H1 (cell line): ENCODE results near the gene CROCC.

Source experiments
- ASH2L ChIP-seq: fragments of 200-600, 300-600 bp; sonication (generic); IDR thresholded peaks from one replicate; pipeline ENCODE4 v1.7.1; 2017; ENCODE audit warnings: low read length
- CHD1 ChIP-seq: IDR thresholded peaks from 2 replicates; pipeline ENCODE4 v1.6.1; 2012; ENCODE audit warnings: low read depth, low read length, improper control_type of control experiment
- CTCF ChIP-seq, 3 experiments: IDR thresholded peaks; 1 replicate in 2 of 3; 2 replicates in 1 of 3; pipeline versions ENCODE4 v1.5.1 to v1.6.1; 2011; ENCODE audit warnings: low read length in 3 of 3, mild to moderate bottlenecking in 3 of 3, inconsistent platforms in 2 of 3, low read depth in 1 of 3, moderate library complexity in 1 of 3; ENCODE audit not compliant: insufficient read depth in 1 of 3; ENCODE audit errors: control extremely low read depth in 1 of 3
- GTF2F1 ChIP-seq: IDR thresholded peaks from 2 replicates; pipeline ENCODE4 v1.6.1; 2012; ENCODE audit warnings: low read depth, low read length, improper control_type of control experiment, borderline replicate concordance
- POLR2A ChIP-seq, 2 experiments: IDR thresholded peaks; 1 replicate in 1 of 2; 2 replicates in 1 of 2; pipeline ENCODE4 v1.6.1; 2011; ENCODE audit warnings: low read depth in 2 of 2, low read length in 2 of 2, mild to moderate bottlenecking in 2 of 2; ENCODE audit errors: control extremely low read depth in 1 of 2
- POLR2AphosphoS5 ChIP-seq: IDR thresholded peaks from 2 replicates; pipeline ENCODE4 v1.6.1; 2011; ENCODE audit warnings: low read depth, low read length
- RXRA ChIP-seq: IDR thresholded peaks from 2 replicates; pipeline ENCODE4 v1.6.1; 2011; ENCODE audit warnings: low read depth, mild to moderate bottlenecking, low read length, moderate library complexity; ENCODE audit not compliant: insufficient read depth
- TAF1 ChIP-seq: IDR thresholded peaks from 2 replicates; pipeline ENCODE4 v1.6.1; 2011; ENCODE audit warnings: mild to moderate bottlenecking, low read depth, low read length
- YY1 ChIP-seq: IDR thresholded peaks from 2 replicates; pipeline ENCODE4 v1.6.1; 2011; ENCODE audit warnings: low read depth, mild to moderate bottlenecking, low read length
- ZNF274 ChIP-seq: IDR thresholded peaks from 2 replicates; pipeline ENCODE4 v1.7.0; 2012; ENCODE audit warnings: low read length, borderline replicate concordance; ENCODE audit errors: extremely low read depth
- TF ChIP-seq, protein P1 (sequence below): IDR thresholded peaks from 2 replicates; pipeline ENCODE4 v1.6.1; 2011; ENCODE audit warnings: low read depth, mild to moderate bottlenecking, low read length; ENCODE audit not compliant: insufficient read depth

DNA sequence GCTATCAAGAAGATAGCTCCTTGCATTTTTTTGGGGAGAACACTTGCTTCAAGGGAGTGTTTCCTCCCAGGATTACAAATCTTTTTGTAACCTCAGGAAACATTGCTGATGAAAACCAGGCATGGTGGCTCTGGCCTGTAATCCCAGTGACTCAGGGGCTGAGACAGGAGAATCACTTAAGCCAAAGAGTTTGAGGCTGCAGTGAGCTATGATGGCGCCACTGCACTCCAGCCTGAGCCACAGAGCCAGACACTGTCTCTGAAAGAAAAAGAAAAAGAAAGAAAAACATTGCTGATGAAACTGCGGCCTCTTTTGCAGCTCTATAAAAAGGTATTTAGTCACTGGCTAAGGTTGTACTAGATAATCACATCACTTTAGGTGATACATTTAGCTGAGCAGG, 18.7 kb upstream of the CROCC start:
- TF ChIP-seq TAF1 (no peak), CTCF (IDR thresholded peaks at IDR 0.05; ENCODE audit: control extremely low read depth in 1 of 3, insufficient read depth in 1 of 3, low read depth in 1 of 3, low read length in 3 of 3) (no peak), ZNF274 (no peak), CHD1 (no peak), POLR2AphosphoS5 (no peak), YY1 (no peak), POLR2A (IDR thresholded peaks at IDR 0.05; ENCODE audit: control extremely low read depth in 1 of 2, low read depth in 2 of 2, low read length in 2 of 2) (no peak), RXRA (no peak), ASH2L (no peak), GTF2F1 (no peak)
- TF ChIP-seq, protein P1, sequence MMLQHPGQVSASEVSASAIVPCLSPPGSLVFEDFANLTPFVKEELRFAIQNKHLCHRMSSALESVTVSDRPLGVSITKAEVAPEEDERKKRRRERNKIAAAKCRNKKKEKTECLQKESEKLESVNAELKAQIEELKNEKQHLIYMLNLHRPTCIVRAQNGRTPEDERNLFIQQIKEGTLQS: no peak
